Liver (tissue), 9 donors: ENCODE measurements around the gene DDR1. TPM values are rescaled to one million over a fixed set of nuclear protein-coding genes. Genes with fewer than 3 reads are reported as not detected.

Source experiments
- DNase-seq: peaks from one replicate; pipeline ENCODE4 v3.0.0-alpha.2; 2017; ENCODE audit warnings: low spot score
- H3K27ac ChIP-seq, 2 donors: one replicate each; pipeline ENCODE4 v1.7.0; 2013; ENCODE audit warnings: inconsistent platforms in 2 of 2, low read length in 2 of 2, control low read depth in 1 of 2, low read depth in 1 of 2, mild to moderate bottlenecking in 1 of 2
- H3K27me3 ChIP-seq, 4 donors: one replicate each; pipeline versions ENCODE4 v1.6.1 to v1.7.0; 2013; ENCODE audit warnings: low read length in 3 of 4, inconsistent platforms in 1 of 4, mild to moderate bottlenecking in 1 of 4, moderate library complexity in 1 of 4; ENCODE audit not compliant: control insufficient read depth in 4 of 4, insufficient read depth in 4 of 4
- H3K36me3 ChIP-seq, 4 donors: one replicate each; pipeline versions ENCODE4 v1.6.1 to v1.7.0; 2013; ENCODE audit warnings: low read length in 3 of 4, mild to moderate bottlenecking in 3 of 4, low read depth in 1 of 4, moderate library complexity in 1 of 4; ENCODE audit not compliant: control insufficient read depth in 4 of 4, insufficient read depth in 3 of 4
- H3K4me1 ChIP-seq, 4 donors: one replicate each; pipeline versions ENCODE4 v1.6.1 to v1.7.0; 2013; ENCODE audit warnings: low read length in 3 of 4, mild to moderate bottlenecking in 3 of 4, moderate library complexity in 1 of 4; ENCODE audit not compliant: control insufficient read depth in 4 of 4, insufficient read depth in 4 of 4
- H3K4me3 ChIP-seq, 3 donors: one replicate each; pipeline versions ENCODE4 v1.6.1 to v1.7.0; 2013; ENCODE audit warnings: low read length in 3 of 3, control low read depth in 1 of 3, low read depth in 1 of 3, mild to moderate bottlenecking in 1 of 3
- H3K9ac ChIP-seq, 2 donors: one replicate each; pipeline ENCODE4 v1.7.0; 2013; ENCODE audit warnings: low read length in 2 of 2, mild to moderate bottlenecking in 2 of 2, moderate library complexity in 2 of 2, control low read depth in 1 of 2, low read depth in 1 of 2
- H3K9me3 ChIP-seq, 4 donors: one replicate each; pipeline versions ENCODE4 v1.6.1 to v1.7.0; 2013; ENCODE audit warnings: low read length in 3 of 4; ENCODE audit not compliant: control insufficient read depth in 4 of 4
- EGR1 ChIP-seq, 2 donors: IDR thresholded peaks; 2 replicates each; pipeline ENCODE4 v1.6.1; 2016 to 2018; ENCODE audit warnings: antibody characterized with exemption in 2 of 2, low read depth in 2 of 2
- FOXA1 ChIP-seq: IDR thresholded peaks from 2 replicates; pipeline ENCODE4 v1.6.1; 2016; ENCODE audit warnings: antibody characterized with exemption
- FOXA2 ChIP-seq: IDR thresholded peaks from 2 replicates; pipeline ENCODE4 v1.6.1; 2016; ENCODE audit warnings: antibody characterized with exemption
- GABPA ChIP-seq, 2 donors: IDR thresholded peaks in 1 of 2; conservative IDR thresholded peaks in 1 of 2; 2 replicates each; pipeline ENCODE4 v1.6.1; 2016; ENCODE audit warnings: antibody characterized with exemption in 2 of 2, mild to moderate bottlenecking in 1 of 2, moderate library complexity in 1 of 2
- HNF4A ChIP-seq, 2 donors: conservative IDR thresholded peaks; 2 replicates each; pipeline ENCODE4 v1.6.1; 2016; ENCODE audit warnings: antibody characterized with exemption in 2 of 2, mild to moderate bottlenecking in 2 of 2
- HNF4G ChIP-seq: IDR thresholded peaks from 2 replicates; pipeline ENCODE4 v1.6.1; 2016; ENCODE audit warnings: antibody characterized with exemption
- JUND ChIP-seq, 2 donors: IDR thresholded peaks; 2 replicates each; pipeline ENCODE4 v1.6.1; 2016; ENCODE audit warnings: antibody characterized with exemption in 2 of 2
- NR2F2 ChIP-seq: IDR thresholded peaks from 2 replicates; pipeline ENCODE4 v1.6.1; 2016; ENCODE audit warnings: antibody characterized with exemption
- RXRA ChIP-seq, 2 donors: IDR thresholded peaks; 2 replicates each; pipeline ENCODE4 v1.6.1; 2017 to 2018; ENCODE audit warnings: antibody characterized with exemption in 2 of 2, mild to moderate bottlenecking in 1 of 2
- SP1 ChIP-seq: IDR thresholded peaks from 2 replicates; pipeline ENCODE4 v1.6.1; 2018; ENCODE audit warnings: antibody characterized with exemption, mild to moderate bottlenecking
- TAF1 ChIP-seq: conservative IDR thresholded peaks from 2 replicates; pipeline ENCODE4 v1.6.1; 2016; ENCODE audit warnings: antibody characterized with exemption, mild to moderate bottlenecking
- YY1 ChIP-seq: IDR thresholded peaks from 2 replicates; pipeline ENCODE4 v1.6.1; 2016; ENCODE audit warnings: antibody characterized with exemption, mild to moderate bottlenecking
- whole genome bisulfite sequencing: extraction: QIAGEN DNeasy Blood & Tissue Kit; methylation state at CpG from one replicate; pipeline ENCODE4 v1.1.7; 2013; 5-methylcytosine and 5-hydroxymethylcytosine counted together
- polyA plus RNA-seq, 2 donors: library from polyadenylated mRNA; stranded (reverse) in 1 of 2; unstranded in 1 of 2; fragments of 200-250 nt in 1 of 2; fragments of >200 nt in 1 of 2; fragmentation: Nextera tagmentation in 1 of 2; extraction: Ambion mirVana in 1 of 2; gene quantifications; one replicate each; pipeline versions ENCODE4 v1.2.1 to v1.2.3, GENCODE V29; 2013 to 2015
- total RNA-seq, 2 donors: library from RNA; depleted of rRNA; stranded (reverse); fragments of >200 nt; gene quantifications; one replicate each; pipeline ENCODE4 v1.2.3, GENCODE V29; 2014
- TF ChIP-seq, protein P1 (sequence below): IDR thresholded peaks from 2 replicates; pipeline ENCODE4 v1.6.1; 2016; ENCODE audit warnings: antibody characterized with exemption, mild to moderate bottlenecking
- TF ChIP-seq, protein P2 (sequence below): fragments of 150-350 bp; IDR thresholded peaks from 2 replicates; pipeline ENCODE4 v1.5.1; 2017; ENCODE audit warnings: improper control_type of control experiment, low read depth, low read length; ENCODE audit not compliant: missing input control
- TF ChIP-seq, protein P3 (sequence below): IDR thresholded peaks from 2 replicates; pipeline ENCODE4 v1.6.1; 2016; ENCODE audit warnings: antibody characterized with exemption
- TF ChIP-seq, protein P4 (sequence below): IDR thresholded peaks from 2 replicates; pipeline ENCODE4 v1.6.1; 2016; ENCODE audit warnings: antibody characterized with exemption
- TF ChIP-seq, protein P5 (sequence below): IDR thresholded peaks from 2 replicates; pipeline ENCODE4 v1.6.1; 2016; ENCODE audit warnings: antibody characterized with exemption
- donor health status: healthy.
- donor health status: healthy.
- donor health status: healthy.
- donor health status: healthy.
- donor health status: healthy.

The DDR1 gene
- total and polyA plus RNA-seq, 4 donors: 1.2 to 5.3 (median 4.4) TPM

DNA sequence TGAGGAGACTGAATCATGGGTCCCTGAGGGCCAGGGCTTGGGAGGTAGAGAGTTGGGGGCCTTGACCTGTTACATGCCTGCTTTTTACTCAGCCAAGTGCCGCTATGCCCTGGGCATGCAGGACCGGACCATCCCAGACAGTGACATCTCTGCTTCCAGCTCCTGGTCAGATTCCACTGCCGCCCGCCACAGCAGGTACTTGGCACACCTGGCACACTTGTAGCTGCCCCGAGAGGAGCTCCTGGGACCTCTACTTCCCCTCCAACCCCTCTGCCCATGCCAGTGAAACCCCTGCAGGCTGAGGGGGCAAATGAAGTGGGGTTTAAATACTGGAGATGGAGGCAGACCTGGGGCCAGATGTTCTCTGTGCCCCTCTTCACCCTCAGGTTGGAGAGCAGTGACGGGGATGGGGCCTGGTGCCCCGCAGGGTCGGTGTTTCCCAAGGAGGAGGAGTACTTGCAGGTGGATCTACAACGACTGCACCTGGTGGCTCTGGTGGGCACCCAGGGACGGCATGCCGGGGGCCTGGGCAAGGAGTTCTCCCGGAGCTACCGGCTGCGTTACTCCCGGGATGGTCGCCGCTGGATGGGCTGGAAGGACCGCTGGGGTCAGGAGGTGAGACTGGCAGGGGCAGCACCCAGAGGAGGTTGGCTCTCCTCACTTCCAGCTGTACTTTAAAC, 4.6 kb downstream of the DDR1 start:
- H3K9ac ChIP-seq: no peak overlapping the region

DNA sequence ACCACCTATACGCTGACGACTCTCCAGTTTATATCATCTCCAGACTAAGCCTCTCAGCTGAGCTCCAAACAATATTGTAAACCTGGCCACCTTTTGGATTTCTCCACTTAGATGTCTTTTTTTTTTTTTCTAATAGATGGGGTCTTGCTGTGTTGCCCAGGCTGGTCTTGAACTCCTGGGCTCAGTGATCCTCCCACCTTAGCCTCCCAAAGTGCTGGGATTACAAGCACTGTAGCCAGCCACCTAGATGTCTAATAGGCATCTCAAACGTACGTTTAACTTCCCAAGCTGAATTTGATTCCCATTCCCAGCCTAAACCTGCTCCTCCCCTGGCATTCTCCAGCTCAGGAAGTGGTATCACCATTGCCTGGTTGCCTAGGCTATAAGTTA, 5.2 kb downstream of the DDR1 start:
- Histone ChIP-seq H3K27ac (no peak overlapping the region), H3K4me1 (peaks cover 5 to 17% (median 11%) of the 10 kb centered on the region in 4 donors), H3K4me3 (no peak overlapping the region), H3K27me3 (no peaks in the 10 kb centered on the region), H3K9ac (no peak overlapping the region), H3K36me3 (no peaks in the 10 kb centered on the region), H3K9me3 (no peaks in the 10 kb centered on the region)
- DNase-seq: no peak
- WGBS: 64% methylated on average over 4 of the region's 4 CpGs
- TF ChIP-seq TAF1 (no peak), GABPA (IDR thresholded peaks at IDR 0.05 in 1 of 2, conservative IDR thresholded peaks at IDR 0.05 in 1 of 2) (no peak), FOXA2 (no peak), JUND (IDR thresholded peaks at IDR 0.05) (no peak), NR2F2 (no peak), RXRA (IDR thresholded peaks at IDR 0.05) (no peak), HNF4G (no peak), HNF4A (conservative IDR thresholded peaks at IDR 0.05) (no peak), YY1 (no peak), SP1 (no peak), EGR1 (IDR thresholded peaks at IDR 0.05; ENCODE audit: low read depth in 2 of 2) (no peak)
- TF ChIP-seq, protein P1, sequence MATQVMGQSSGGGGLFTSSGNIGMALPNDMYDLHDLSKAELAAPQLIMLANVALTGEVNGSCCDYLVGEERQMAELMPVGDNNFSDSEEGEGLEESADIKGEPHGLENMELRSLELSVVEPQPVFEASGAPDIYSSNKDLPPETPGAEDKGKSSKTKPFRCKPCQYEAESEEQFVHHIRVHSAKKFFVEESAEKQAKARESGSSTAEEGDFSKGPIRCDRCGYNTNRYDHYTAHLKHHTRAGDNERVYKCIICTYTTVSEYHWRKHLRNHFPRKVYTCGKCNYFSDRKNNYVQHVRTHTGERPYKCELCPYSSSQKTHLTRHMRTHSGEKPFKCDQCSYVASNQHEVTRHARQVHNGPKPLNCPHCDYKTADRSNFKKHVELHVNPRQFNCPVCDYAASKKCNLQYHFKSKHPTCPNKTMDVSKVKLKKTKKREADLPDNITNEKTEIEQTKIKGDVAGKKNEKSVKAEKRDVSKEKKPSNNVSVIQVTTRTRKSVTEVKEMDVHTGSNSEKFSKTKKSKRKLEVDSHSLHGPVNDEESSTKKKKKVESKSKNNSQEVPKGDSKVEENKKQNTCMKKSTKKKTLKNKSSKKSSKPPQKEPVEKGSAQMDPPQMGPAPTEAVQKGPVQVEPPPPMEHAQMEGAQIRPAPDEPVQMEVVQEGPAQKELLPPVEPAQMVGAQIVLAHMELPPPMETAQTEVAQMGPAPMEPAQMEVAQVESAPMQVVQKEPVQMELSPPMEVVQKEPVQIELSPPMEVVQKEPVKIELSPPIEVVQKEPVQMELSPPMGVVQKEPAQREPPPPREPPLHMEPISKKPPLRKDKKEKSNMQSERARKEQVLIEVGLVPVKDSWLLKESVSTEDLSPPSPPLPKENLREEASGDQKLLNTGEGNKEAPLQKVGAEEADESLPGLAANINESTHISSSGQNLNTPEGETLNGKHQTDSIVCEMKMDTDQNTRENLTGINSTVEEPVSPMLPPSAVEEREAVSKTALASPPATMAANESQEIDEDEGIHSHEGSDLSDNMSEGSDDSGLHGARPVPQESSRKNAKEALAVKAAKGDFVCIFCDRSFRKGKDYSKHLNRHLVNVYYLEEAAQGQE: no peak
- TF ChIP-seq, protein P2, sequence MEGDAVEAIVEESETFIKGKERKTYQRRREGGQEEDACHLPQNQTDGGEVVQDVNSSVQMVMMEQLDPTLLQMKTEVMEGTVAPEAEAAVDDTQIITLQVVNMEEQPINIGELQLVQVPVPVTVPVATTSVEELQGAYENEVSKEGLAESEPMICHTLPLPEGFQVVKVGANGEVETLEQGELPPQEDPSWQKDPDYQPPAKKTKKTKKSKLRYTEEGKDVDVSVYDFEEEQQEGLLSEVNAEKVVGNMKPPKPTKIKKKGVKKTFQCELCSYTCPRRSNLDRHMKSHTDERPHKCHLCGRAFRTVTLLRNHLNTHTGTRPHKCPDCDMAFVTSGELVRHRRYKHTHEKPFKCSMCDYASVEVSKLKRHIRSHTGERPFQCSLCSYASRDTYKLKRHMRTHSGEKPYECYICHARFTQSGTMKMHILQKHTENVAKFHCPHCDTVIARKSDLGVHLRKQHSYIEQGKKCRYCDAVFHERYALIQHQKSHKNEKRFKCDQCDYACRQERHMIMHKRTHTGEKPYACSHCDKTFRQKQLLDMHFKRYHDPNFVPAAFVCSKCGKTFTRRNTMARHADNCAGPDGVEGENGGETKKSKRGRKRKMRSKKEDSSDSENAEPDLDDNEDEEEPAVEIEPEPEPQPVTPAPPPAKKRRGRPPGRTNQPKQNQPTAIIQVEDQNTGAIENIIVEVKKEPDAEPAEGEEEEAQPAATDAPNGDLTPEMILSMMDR: no peak
- TF ChIP-seq, protein P3, sequence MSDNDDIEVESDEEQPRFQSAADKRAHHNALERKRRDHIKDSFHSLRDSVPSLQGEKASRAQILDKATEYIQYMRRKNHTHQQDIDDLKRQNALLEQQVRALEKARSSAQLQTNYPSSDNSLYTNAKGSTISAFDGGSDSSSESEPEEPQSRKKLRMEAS: no peak
- TF ChIP-seq, protein P4, sequence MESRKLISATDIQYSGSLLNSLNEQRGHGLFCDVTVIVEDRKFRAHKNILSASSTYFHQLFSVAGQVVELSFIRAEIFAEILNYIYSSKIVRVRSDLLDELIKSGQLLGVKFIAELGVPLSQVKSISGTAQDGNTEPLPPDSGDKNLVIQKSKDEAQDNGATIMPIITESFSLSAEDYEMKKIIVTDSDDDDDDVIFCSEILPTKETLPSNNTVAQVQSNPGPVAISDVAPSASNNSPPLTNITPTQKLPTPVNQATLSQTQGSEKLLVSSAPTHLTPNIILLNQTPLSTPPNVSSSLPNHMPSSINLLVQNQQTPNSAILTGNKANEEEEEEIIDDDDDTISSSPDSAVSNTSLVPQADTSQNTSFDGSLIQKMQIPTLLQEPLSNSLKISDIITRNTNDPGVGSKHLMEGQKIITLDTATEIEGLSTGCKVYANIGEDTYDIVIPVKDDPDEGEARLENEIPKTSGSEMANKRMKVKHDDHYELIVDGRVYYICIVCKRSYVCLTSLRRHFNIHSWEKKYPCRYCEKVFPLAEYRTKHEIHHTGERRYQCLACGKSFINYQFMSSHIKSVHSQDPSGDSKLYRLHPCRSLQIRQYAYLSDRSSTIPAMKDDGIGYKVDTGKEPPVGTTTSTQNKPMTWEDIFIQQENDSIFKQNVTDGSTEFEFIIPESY: no peak

More for the DNA sequence above, 4.6 kb downstream of the DDR1 start:
- no peak for DNase-seq
- 96% methylated on average over 18 of the region's 18 CpGs for WGBS
- Histone ChIP-seq H3K27ac (no peak overlapping the region), H3K4me1 (peaks cover 5 to 17% (median 11%) of the 10 kb centered on the region in 4 donors), H3K9me3 (no peaks in the 10 kb centered on the region), H3K36me3 (no peaks in the 10 kb centered on the region), H3K27me3 (no peaks in the 10 kb centered on the region), H3K4me3 (no peak overlapping the region)
- no peak for TF ChIP-seq FOXA1
- TF ChIP-seq SP1: no peak
- no peak for TF ChIP-seq JUND (IDR thresholded peaks at IDR 0.05)
- no peak for TF ChIP-seq NR2F2
- no peak for TF ChIP-seq RXRA (IDR thresholded peaks at IDR 0.05)
- TF ChIP-seq YY1: no peak
- TF ChIP-seq, protein P1: no peak
- TF ChIP-seq FOXA2: no peak
- no peak for TF ChIP-seq GABPA (IDR thresholded peaks at IDR 0.05 in 1 of 2, conservative IDR thresholded peaks at IDR 0.05 in 1 of 2)
- TF ChIP-seq HNF4A (conservative IDR thresholded peaks at IDR 0.05): no peak
- TF ChIP-seq, protein P5, sequence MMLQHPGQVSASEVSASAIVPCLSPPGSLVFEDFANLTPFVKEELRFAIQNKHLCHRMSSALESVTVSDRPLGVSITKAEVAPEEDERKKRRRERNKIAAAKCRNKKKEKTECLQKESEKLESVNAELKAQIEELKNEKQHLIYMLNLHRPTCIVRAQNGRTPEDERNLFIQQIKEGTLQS: no peak
